ENCODE results near the gene SNURF. TPM values are rescaled to one million over a fixed set of nuclear protein-coding genes. Genes with fewer than 3 reads are reported as not detected.
"Not testable (repeated sequence)": the region's sequence is repeated elsewhere in the genome, so short reads cannot be mapped to it uniquely, and the experiment has no call there.

The SNURF gene
- polyA plus RNA-seq, 3 donors from 2014 or later = 4.9 to 34.7 (median 18.1) TPM

- H3K4me1 Mint-ChIP-seq = no peaks in the 10 kb centered on the region
Measured at GRCh38 chr15:24945711-24946110, 9.1 kb upstream of the SNURF start.

DNA sequence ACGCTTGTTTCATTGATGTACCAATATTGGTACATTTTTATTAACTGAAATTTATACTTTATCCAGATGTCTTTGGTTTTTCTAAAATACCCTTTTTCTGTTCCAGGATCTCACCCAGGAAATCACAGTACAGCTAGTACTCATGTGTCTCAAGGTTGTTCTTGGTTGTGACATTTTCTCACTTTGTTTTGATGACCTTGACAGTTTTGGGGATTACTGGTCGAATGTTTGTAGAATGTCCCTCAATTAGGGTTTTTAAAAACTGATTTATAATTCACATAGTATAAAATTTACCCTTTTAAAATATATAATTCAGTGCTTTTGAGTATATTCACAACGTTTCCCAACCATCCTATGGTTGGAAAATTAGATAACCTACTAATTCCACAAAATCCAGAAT lies 6.3 kb upstream of the SNURF start:
- no peaks in the 10 kb centered on the region for H3K4me1 Mint-ChIP-seq
- no peaks in the 10 kb centered on the region for H3K36me3 Mint-ChIP-seq
- peaks cover 0 to 6% (median 3%) of the 10 kb centered on the region in 6 donors for H3K9me3 Mint-ChIP-seq
- no peak overlapping the region for H3K4me3 Mint-ChIP-seq
- H3K27ac Mint-ChIP-seq = no peak overlapping the region
- peaks cover 2 to 9% (median 3%) of the 10 kb centered on the region in 3 donors for H3K27me3 Mint-ChIP-seq (ENCODE audit: low read depth in 3 of 3)
- no peak for DNase-seq

More at GRCh38 chr15:24945711-24946110, 9.1 kb upstream of the SNURF start:
- Mint-ChIP-seq H3K9me3 (peaks cover 0 to 12% (median 4%) of the 10 kb centered on the region in 6 donors), H3K36me3 (no peaks in the 10 kb centered on the region), H3K27me3 (ENCODE audit: low read depth in 3 of 3) (peaks cover 2 to 6% (median 3%) of the 10 kb centered on the region in 3 donors), H3K27ac (no peak overlapping the region), H3K4me3 (no peak overlapping the region)
- DNase-seq = no peak

- H3K27me3 Mint-ChIP-seq (ENCODE audit: low read depth in 3 of 3) = peaks cover 16 to 22% (median 19%) of the 10 kb centered on the region in 3 donors
Measured at GRCh38 chr15:24955531-24955921, 739 bp downstream of the SNURF start.

DNA sequence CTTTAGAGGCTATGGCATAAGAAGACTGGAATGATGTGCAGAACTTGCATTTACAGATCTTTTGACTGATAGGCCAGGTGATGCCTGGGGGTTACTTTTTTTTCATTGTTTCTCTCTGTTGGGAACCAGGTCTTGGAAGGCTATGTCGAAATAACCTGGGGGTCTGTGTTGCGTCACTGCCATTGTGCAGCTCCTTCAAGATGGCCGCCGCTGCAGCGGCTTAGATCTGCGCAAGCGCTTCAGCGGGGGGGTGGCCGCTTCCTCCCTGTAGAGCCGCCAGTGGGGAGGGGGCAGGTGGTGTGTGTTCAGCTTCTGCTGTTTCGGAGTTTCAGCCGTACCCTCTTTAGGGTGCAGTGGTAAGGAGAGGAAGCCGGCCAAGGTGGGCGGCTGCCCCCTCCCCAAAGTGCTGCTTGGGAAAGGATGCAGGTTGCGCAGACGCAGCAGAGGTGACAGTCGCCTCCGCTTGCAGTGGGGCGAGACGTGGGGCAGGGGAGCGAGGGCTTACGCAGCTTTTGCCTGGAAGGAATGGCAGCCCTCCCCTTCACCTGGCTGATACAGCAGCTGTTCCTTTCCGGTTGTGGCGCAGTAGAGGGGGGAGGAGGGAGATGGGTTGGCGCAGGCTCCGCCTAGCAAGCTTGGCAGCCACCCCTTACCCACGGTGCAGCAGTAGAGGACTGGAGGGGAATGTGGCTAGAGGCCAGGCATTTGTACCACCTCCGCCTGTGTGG lies 1.5 kb downstream of the SNURF start:
- Mint-ChIP-seq H3K27ac (peak overlapping the region; percentile 93 to 99 (median 96)), H3K27me3 (ENCODE audit: low read depth in 3 of 3) (peaks cover 16 to 19% (median 19%) of the 10 kb centered on the region in 3 donors), H3K9me3 (peaks cover 0 to 9% (median 2%) of the 10 kb centered on the region in 6 donors)

More at GRCh38 chr15:24955531-24955921, 739 bp downstream of the SNURF start:
- peak overlapping the region; percentile 92 to 99 (median 94) for H3K4me3 Mint-ChIP-seq
- peak overlapping the region; percentile 93 to 99 (median 96) for H3K27ac Mint-ChIP-seq
- H3K4me1 Mint-ChIP-seq = peaks cover 26 to 44% of the 10 kb centered on the region in 2 donors
- DNase-seq = peak; percentile 39 to 49 (median 39)
- H3K36me3 Mint-ChIP-seq = no peaks in the 10 kb centered on the region
- peaks cover 0 to 9% (median 4%) of the 10 kb centered on the region in 6 donors for H3K9me3 Mint-ChIP-seq

DNA sequence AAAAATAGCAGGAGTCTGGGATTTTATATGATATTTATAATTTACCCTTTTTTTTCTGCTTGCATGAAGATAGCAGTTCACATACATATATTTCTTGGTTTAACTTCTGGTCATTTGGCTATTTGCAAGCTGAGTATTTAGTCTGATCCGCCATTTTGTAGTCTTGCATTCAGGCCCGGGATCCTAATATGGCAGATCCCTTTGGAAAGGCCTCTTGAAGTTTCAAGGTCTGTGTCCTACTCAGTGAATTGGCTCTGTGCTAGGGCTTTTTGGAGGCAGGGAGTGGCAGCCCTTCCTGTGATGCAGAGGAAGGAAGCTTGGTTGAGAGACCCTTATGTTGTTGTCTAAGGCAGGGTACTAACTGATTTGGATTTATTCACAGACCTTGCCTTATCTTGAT lies 2.9 kb downstream of the SNURF start:
- Mint-ChIP-seq H3K4me3 (peak overlapping the region; percentile 19 to 94 (median 58)), H3K9me3 (peaks cover 0 to 9% (median under 1%) of the 10 kb centered on the region in 6 donors), H3K36me3 (no peaks in the 10 kb centered on the region), H3K27me3 (ENCODE audit: low read depth in 3 of 3) (peaks cover 16 to 19% (median 18%) of the 10 kb centered on the region in 3 donors), H3K27ac (peak overlapping the region in 5 of 6 donors; percentile 18 to 65 (median 53)), H3K4me1 (peaks cover 32 to 55% of the 10 kb centered on the region in 2 donors)
- no peak for DNase-seq

More for the DNA sequence above, 1.5 kb downstream of the SNURF start:
- Mint-ChIP-seq H3K36me3 (no peaks in the 10 kb centered on the region), H3K4me3 (peak overlapping the region; percentile 92 to 99 (median 94)), H3K4me1 (peaks cover 32 to 52% of the 10 kb centered on the region in 2 donors)
- peak; percentile 60 to 70 (median 65) for DNase-seq

DNA sequence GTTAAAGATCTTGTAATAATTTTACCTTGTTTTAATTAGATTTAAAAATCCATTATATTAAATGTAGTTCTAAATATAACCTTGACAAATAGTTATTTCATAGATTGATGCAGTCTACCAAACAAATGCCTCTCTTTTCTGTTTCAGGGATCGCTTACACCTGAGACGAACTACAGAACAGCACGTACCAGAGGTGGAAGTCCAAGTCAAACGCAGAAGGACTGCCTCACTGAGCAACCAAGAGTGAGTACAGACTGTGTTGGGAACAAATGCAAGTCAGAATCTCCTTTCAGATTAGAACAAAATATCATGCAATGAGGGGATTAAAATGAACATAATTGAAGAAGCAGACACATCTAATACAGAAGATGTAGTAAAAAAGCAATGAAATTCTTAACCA lies 7.2 kb downstream of the SNURF start:
- H3K27ac Mint-ChIP-seq = no peak overlapping the region
- H3K4me1 Mint-ChIP-seq = peaks cover 27 to 67% of the 10 kb centered on the region in 2 donors
- H3K27me3 Mint-ChIP-seq (ENCODE audit: low read depth in 3 of 3) = peaks cover 0 to 1% (median under 1%) of the 10 kb centered on the region in 3 donors
- DNase-seq = no peak
- peaks cover 0 to 8% (median under 1%) of the 10 kb centered on the region in 6 donors for H3K9me3 Mint-ChIP-seq
- peaks cover 6 to 23% (median 9%) of the 10 kb centered on the region in 3 donors for H3K36me3 Mint-ChIP-seq
- no peak overlapping the region for H3K4me3 Mint-ChIP-seq

- peaks cover 0 to 4% (median under 1%) of the 10 kb centered on the region in 6 donors for H3K9me3 Mint-ChIP-seq
- H3K27me3 Mint-ChIP-seq (ENCODE audit: low read depth in 3 of 3) = peaks cover 0 to 2% (median 1%) of the 10 kb centered on the region in 3 donors
- no peak for DNase-seq
- H3K4me1 Mint-ChIP-seq = peaks cover 21 to 60% of the 10 kb centered on the region in 2 donors
- peaks cover 8 to 29% (median 13%) of the 10 kb centered on the region in 3 donors for H3K36me3 Mint-ChIP-seq
- H3K27ac Mint-ChIP-seq = no peak overlapping the region
- H3K4me3 Mint-ChIP-seq = no peak overlapping the region
Measured at GRCh38 chr15:24962880-24963279, 8.1 kb downstream of the SNURF start.

- no peak for DNase-seq
- H3K36me3 Mint-ChIP-seq = peaks cover 8 to 47% (median 32%) of the 10 kb centered on the region in 3 donors
- peaks cover 0 to 2% (median 1%) of the 10 kb centered on the region in 3 donors for H3K27me3 Mint-ChIP-seq (ENCODE audit: low read depth in 3 of 3)
- no peak overlapping the region for H3K4me3 Mint-ChIP-seq
- peaks cover 0 to 25% of the 10 kb centered on the region in 2 donors for H3K4me1 Mint-ChIP-seq
- peaks cover 0 to 4% (median under 1%) of the 10 kb centered on the region in 6 donors for H3K9me3 Mint-ChIP-seq
- no peak overlapping the region for H3K27ac Mint-ChIP-seq
Measured at GRCh38 chr15:24966364-24967103, 11.7 kb downstream of the SNURF start.

DNA sequence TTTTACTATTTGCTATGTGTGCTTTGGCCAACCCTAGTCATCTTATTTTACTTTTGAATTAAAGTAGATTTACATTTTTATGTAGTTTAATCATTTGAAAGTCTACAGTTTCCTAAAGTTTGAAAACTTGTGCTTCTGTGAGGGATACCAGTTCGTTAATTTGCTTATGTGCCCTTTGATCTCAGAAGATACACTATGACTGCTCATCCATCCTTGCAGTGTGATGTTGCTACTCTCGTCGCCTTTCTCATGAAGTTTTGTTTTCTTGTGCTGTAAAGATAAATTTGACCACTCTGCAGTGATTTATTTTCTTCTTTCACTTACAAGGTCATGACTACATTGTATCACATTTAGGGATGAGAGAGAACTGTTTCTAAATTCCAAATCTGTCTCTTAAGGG lies 16.3 kb downstream of the SNURF start:
- Mint-ChIP-seq H3K27ac (no peak overlapping the region), H3K27me3 (ENCODE audit: low read depth in 3 of 3) (peaks cover 2% of the 10 kb centered on the region in 3 donors), H3K4me3 (no peak overlapping the region)

GRCh38 chr15:24971772-24972171 lies 17.0 kb downstream of the SNURF start:
- no peak overlapping the region for H3K27ac Mint-ChIP-seq
- peaks cover 2% of the 10 kb centered on the region in 3 donors for H3K27me3 Mint-ChIP-seq (ENCODE audit: low read depth in 3 of 3)
- no peak for DNase-seq
- H3K36me3 Mint-ChIP-seq = peaks cover 19 to 52% (median 51%) of the 10 kb centered on the region in 3 donors
- H3K4me3 Mint-ChIP-seq = no peak overlapping the region
- H3K4me1 Mint-ChIP-seq = peaks cover 1 to 3% of the 10 kb centered on the region in 2 donors
- H3K9me3 Mint-ChIP-seq = peaks cover 0 to 7% (median under 1%) of the 10 kb centered on the region in 6 donors

More for the DNA sequence above, 16.3 kb downstream of the SNURF start:
- peaks cover 17 to 48% (median 46%) of the 10 kb centered on the region in 3 donors for H3K36me3 Mint-ChIP-seq
- H3K4me1 Mint-ChIP-seq = peaks cover 0 to 11% of the 10 kb centered on the region in 2 donors
- H3K9me3 Mint-ChIP-seq = peaks cover 0 to 7% (median under 1%) of the 10 kb centered on the region in 6 donors
- no peak for DNase-seq

DNA sequence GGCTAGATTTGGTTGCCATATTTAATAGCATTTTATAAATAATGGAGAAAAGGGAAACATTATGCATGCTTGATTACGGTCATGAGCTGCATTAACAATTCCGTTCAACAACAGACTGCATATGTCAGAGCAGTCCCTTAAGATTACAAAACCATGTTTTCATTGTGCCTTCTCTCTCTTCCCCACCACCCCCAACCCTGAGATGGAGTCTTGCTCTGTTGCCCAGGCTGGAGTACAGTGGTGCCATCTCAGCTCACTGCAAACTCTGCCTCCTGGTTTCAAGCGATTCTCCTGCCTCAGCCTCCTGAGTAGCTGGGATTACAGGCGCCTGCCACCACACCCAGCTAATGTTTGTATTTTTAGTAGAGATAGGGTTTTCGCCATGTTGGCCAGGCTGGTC lies 17.9 kb downstream of the SNURF start:
- H3K27ac Mint-ChIP-seq; H3K27me3 Mint-ChIP-seq (ENCODE audit: low read depth in 3 of 3); DNase-seq; H3K4me3 Mint-ChIP-seq; H3K9me3 Mint-ChIP-seq; H3K4me1 Mint-ChIP-seq: not testable (repeated sequence)
- peaks cover 17 to 53% (median 51%) of the 10 kb centered on the region in 3 donors for H3K36me3 Mint-ChIP-seq

DNA sequence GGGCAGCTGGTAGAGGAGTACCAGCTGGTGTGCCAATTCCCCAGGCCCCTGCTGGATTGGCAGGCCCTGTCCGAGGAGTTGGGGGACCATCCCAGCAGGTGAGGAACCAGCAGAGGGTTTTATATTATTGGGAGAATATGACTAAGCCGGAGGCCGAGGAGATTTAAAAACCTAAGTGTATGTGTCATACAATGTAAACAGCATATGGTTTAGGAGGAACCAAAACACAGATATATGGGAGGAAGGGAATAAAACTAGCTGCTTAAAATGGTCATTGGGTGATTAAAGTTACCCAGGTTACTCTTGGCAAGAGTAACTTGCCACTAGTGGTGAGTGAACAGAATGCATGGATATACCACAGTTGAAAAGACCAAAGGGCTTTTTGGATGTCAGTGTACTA lies 22.1 kb downstream of the SNURF start:
- Mint-ChIP-seq H3K36me3 (peaks cover 22 to 61% (median 49%) of the 10 kb centered on the region in 3 donors), H3K4me3 (no peak overlapping the region), H3K27me3 (ENCODE audit: low read depth in 3 of 3) (peaks cover 0 to 4% (median 2%) of the 10 kb centered on the region in 3 donors), H3K9me3 (peaks cover 1 to 7% (median 5%) of the 10 kb centered on the region in 6 donors), H3K4me1 (peaks cover 0 to 1% of the 10 kb centered on the region in 2 donors), H3K27ac (no peak overlapping the region)
- no peak for DNase-seq

DNA sequence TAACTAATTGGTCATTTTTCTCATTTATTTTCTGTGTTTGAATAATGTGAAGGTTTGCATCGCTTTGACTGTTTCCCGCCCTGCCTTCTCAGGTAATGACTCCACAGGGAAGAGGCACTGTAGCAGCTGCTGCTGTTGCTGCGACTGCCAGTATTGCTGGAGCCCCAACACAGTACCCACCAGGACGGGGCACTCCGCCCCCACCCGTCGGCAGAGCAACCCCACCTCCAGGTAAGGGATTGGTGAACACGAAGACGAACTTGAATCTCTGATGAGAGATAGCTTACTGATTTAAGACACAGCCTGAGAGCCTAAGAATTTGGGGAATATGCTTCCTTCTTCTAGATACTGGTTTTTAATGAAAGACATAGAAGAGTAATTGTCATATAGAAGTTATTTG lies 22.9 kb downstream of the SNURF start:
- Mint-ChIP-seq H3K4me3 (no peak overlapping the region), H3K9me3 (peaks cover 2 to 7% (median 5%) of the 10 kb centered on the region in 6 donors), H3K36me3 (peaks cover 22 to 69% (median 49%) of the 10 kb centered on the region in 3 donors), H3K27me3 (ENCODE audit: low read depth in 3 of 3) (peaks cover 0 to 4% (median 2%) of the 10 kb centered on the region in 3 donors), H3K27ac (no peak overlapping the region), H3K4me1 (peaks cover 0 to 1% of the 10 kb centered on the region in 2 donors)
- DNase-seq = no peak

All from immature natural killer cell (primary cell).